HepG2 (cell line): Measurements from ENCODE around the gene HSD17B2. TPM values are rescaled to one million over a fixed set of nuclear protein-coding genes. Genes with fewer than 3 reads are reported as not detected.

Source experiments
- ADNP ChIP-seq: sonication (generic); formaldehyde crosslinking; IDR thresholded peaks from 2 replicates; pipeline ENCODE4 v1.4.0; 2020; ENCODE audit warnings: missing genetic modification reagents
- BCL6 ChIP-seq: IDR thresholded peaks from 2 replicates; pipeline ENCODE4 v1.6.1; 2016; ENCODE audit warnings: missing genetic modification reagents, missing compliant biosample characterization
- HDAC2 ChIP-seq: sonication (generic); formaldehyde crosslinking; IDR thresholded peaks from 2 replicates; pipeline ENCODE4 v1.4.0; 2020; ENCODE audit warnings: missing genetic modification reagents
- IRX3 ChIP-seq: sonication (generic); formaldehyde crosslinking; IDR thresholded peaks from 2 replicates; pipeline ENCODE4 v1.8.1; 2023; ENCODE audit warnings: mild to moderate bottlenecking, low read depth, missing genetic modification reagents, borderline replicate concordance
- MAFF ChIP-seq: IDR thresholded peaks from 2 replicates; pipeline ENCODE4 v1.6.1; 2011; ENCODE audit warnings: low read depth, low read length, improper control_type of control experiment
- YEATS2 ChIP-seq: sonication (generic); formaldehyde crosslinking; IDR thresholded peaks from 2 replicates; pipeline ENCODE4 v1.4.0; 2020; ENCODE audit warnings: missing genetic modification reagents, borderline replicate concordance
- ZFP36 ChIP-seq: fragments of 150-350 bp; IDR thresholded peaks from 2 replicates; pipeline ENCODE4 v1.6.1; 2018; ENCODE audit warnings: borderline replicate concordance, low read length, low read depth; ENCODE audit not compliant: partially characterized antibody
- polyA plus RNA-seq, 8 experiments: library from polyadenylated mRNA; depleted of rRNA in 3 of 8; stranded (reverse) in 7 of 8; unstranded in 1 of 8; fragments of >200 nt; fragmentation: Illumina TruSeq in 4 of 8; extraction: Trizol in 4 of 8; gene quantifications; 2 replicates each; pipeline versions ENCODE4 v1.2.1 to v1.2.3, GENCODE V29; 2011 to 2016; ENCODE audit warnings: low read depth in 4 of 8, missing spikeins in 1 of 8, mixed read lengths in 1 of 8; ENCODE audit not compliant: insufficient read depth in 1 of 8
- total RNA-seq, 5 experiments: library from RNA; depleted of rRNA; stranded (reverse); fragments of >200 nt; fragmentation: Illumina TruSeq; extraction: Trizol; gene quantifications; 2 replicates each; pipeline ENCODE4 v1.2.3, GENCODE V29; 2016; ENCODE audit warnings: low read depth in 1 of 5
- TF ChIP-seq, protein P1 (sequence below): sonication (generic); formaldehyde crosslinking; conservative IDR thresholded peaks from 2 replicates; pipeline ENCODE4 v1.8.0; 2022; ENCODE audit warnings: missing genetic modification reagents
- TF ChIP-seq, protein P2 (sequence below): sonication (generic); formaldehyde crosslinking; IDR thresholded peaks from 2 replicates; pipeline ENCODE4 v1.8.1; 2023; ENCODE audit warnings: missing genetic modification reagents, mild to moderate bottlenecking, borderline replicate concordance
- TF ChIP-seq, protein P3 (sequence below): IDR thresholded peaks from 2 replicates; pipeline ENCODE4 v1.6.1; 2016; ENCODE audit warnings: mild to moderate bottlenecking, missing biosample characterization, missing genetic modification reagents
- TF ChIP-seq, protein P4 (sequence below): sonication (generic); formaldehyde crosslinking; IDR thresholded peaks from 2 replicates; pipeline ENCODE4 v1.4.0; 2020; ENCODE audit warnings: missing genetic modification reagents, borderline replicate concordance
- TF ChIP-seq, protein P5 (sequence below): sonication (generic); formaldehyde crosslinking; IDR thresholded peaks from 2 replicates; pipeline ENCODE4 v1.4.0; 2020; ENCODE audit warnings: mild to moderate bottlenecking, missing genetic modification reagents
- TF ChIP-seq, protein P6 (sequence below): sonication (generic); formaldehyde crosslinking; IDR thresholded peaks from 2 replicates; pipeline ENCODE4 v1.5.1; 2020; ENCODE audit warnings: mild to moderate bottlenecking, missing genetic modification reagents

The HSD17B2 gene
- total and polyA plus RNA-seq, 2 of the 13 experiments (the other 11 are each of a cell fraction or from before 2014, with no cell fraction given): 26.3 to 69.3 TPM

DNA sequence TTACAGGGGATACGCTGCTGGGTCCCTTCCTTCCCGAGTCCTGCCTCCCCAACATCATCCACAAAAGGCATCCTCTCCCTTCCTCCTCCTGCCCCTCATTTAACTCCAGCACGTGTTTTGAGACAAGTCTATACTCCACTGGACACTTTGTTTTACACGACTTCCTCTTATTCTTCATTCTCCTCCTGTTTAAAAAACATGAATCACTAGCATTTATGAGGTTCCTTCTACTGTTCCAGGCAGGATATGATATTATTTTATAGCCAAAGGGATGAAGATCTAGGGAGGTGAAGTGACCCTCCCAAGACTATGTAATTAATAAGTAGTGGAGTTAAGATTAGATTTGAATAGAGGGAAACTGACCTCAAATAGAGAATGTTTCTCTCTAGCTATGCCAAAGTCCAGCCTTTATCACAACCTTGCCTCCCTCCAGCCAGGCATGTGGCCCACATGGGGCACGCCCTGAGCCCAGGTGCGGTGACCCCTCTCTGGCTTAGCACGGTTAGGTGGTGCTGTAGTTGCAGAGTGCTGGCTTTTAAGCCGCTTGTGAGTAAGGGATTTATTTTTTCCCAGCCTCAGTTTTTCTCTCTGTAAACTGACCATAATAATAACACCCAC, 1.3 kb upstream of the HSD17B2 start (continued):
- TF ChIP-seq MAFF (no peak), IRX3 (CRISPR knock-in tag) (no peak), BCL6 (peak; percentile 52), YEATS2 (CRISPR knock-in tag) (no peak), ZFP36 (no peak), ADNP (no peak), HDAC2 (CRISPR knock-in tag) (0 out of 2 replicates have a peak, but pooled peaks have one; percentile 34)
- TF ChIP-seq, protein P1, sequence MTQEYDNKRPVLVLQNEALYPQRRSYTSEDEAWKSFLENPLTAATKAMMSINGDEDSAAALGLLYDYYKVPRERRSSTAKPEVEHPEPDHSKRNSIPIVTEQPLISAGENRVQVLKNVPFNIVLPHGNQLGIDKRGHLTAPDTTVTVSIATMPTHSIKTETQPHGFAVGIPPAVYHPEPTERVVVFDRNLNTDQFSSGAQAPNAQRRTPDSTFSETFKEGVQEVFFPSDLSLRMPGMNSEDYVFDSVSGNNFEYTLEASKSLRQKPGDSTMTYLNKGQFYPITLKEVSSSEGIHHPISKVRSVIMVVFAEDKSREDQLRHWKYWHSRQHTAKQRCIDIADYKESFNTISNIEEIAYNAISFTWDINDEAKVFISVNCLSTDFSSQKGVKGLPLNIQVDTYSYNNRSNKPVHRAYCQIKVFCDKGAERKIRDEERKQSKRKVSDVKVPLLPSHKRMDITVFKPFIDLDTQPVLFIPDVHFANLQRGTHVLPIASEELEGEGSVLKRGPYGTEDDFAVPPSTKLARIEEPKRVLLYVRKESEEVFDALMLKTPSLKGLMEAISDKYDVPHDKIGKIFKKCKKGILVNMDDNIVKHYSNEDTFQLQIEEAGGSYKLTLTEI (CRISPR knock-in tag): no peak
- TF ChIP-seq, protein P2, sequence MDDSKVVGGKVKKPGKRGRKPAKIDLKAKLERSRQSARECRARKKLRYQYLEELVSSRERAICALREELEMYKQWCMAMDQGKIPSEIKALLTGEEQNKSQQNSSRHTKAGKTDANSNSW (CRISPR knock-in tag): no peak
- TF ChIP-seq, protein P3, sequence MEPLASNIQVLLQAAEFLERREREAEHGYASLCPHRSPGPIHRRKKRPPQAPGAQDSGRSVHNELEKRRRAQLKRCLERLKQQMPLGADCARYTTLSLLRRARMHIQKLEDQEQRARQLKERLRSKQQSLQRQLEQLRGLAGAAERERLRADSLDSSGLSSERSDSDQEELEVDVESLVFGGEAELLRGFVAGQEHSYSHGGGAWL (CRISPR knock-in tag): no peak
- TF ChIP-seq, protein P4, sequence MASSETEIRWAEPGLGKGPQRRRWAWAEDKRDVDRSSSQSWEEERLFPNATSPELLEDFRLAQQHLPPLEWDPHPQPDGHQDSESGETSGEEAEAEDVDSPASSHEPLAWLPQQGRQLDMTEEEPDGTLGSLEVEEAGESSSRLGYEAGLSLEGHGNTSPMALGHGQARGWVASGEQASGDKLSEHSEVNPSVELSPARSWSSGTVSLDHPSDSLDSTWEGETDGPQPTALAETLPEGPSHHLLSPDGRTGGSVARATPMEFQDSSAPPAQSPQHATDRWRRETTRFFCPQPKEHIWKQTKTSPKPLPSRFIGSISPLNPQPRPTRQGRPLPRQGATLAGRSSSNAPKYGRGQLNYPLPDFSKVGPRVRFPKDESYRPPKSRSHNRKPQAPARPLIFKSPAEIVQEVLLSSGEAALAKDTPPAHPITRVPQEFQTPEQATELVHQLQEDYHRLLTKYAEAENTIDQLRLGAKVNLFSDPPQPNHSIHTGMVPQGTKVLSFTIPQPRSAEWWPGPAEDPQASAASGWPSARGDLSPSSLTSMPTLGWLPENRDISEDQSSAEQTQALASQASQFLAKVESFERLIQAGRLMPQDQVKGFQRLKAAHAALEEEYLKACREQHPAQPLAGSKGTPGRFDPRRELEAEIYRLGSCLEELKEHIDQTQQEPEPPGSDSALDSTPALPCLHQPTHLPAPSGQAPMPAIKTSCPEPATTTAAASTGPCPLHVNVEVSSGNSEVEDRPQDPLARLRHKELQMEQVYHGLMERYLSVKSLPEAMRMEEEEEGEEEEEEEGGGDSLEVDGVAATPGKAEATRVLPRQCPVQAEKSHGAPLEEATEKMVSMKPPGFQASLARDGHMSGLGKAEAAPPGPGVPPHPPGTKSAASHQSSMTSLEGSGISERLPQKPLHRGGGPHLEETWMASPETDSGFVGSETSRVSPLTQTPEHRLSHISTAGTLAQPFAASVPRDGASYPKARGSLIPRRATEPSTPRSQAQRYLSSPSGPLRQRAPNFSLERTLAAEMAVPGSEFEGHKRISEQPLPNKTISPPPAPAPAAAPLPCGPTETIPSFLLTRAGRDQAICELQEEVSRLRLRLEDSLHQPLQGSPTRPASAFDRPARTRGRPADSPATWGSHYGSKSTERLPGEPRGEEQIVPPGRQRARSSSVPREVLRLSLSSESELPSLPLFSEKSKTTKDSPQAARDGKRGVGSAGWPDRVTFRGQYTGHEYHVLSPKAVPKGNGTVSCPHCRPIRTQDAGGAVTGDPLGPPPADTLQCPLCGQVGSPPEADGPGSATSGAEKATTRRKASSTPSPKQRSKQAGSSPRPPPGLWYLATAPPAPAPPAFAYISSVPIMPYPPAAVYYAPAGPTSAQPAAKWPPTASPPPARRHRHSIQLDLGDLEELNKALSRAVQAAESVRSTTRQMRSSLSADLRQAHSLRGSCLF (CRISPR knock-in tag): no peak
- TF ChIP-seq, protein P5, sequence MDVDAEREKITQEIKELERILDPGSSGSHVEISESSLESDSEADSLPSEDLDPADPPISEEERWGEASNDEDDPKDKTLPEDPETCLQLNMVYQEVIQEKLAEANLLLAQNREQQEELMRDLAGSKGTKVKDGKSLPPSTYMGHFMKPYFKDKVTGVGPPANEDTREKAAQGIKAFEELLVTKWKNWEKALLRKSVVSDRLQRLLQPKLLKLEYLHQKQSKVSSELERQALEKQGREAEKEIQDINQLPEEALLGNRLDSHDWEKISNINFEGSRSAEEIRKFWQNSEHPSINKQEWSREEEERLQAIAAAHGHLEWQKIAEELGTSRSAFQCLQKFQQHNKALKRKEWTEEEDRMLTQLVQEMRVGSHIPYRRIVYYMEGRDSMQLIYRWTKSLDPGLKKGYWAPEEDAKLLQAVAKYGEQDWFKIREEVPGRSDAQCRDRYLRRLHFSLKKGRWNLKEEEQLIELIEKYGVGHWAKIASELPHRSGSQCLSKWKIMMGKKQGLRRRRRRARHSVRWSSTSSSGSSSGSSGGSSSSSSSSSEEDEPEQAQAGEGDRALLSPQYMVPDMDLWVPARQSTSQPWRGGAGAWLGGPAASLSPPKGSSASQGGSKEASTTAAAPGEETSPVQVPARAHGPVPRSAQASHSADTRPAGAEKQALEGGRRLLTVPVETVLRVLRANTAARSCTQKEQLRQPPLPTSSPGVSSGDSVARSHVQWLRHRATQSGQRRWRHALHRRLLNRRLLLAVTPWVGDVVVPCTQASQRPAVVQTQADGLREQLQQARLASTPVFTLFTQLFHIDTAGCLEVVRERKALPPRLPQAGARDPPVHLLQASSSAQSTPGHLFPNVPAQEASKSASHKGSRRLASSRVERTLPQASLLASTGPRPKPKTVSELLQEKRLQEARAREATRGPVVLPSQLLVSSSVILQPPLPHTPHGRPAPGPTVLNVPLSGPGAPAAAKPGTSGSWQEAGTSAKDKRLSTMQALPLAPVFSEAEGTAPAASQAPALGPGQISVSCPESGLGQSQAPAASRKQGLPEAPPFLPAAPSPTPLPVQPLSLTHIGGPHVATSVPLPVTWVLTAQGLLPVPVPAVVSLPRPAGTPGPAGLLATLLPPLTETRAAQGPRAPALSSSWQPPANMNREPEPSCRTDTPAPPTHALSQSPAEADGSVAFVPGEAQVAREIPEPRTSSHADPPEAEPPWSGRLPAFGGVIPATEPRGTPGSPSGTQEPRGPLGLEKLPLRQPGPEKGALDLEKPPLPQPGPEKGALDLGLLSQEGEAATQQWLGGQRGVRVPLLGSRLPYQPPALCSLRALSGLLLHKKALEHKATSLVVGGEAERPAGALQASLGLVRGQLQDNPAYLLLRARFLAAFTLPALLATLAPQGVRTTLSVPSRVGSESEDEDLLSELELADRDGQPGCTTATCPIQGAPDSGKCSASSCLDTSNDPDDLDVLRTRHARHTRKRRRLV: no peak
- TF ChIP-seq, protein P6, sequence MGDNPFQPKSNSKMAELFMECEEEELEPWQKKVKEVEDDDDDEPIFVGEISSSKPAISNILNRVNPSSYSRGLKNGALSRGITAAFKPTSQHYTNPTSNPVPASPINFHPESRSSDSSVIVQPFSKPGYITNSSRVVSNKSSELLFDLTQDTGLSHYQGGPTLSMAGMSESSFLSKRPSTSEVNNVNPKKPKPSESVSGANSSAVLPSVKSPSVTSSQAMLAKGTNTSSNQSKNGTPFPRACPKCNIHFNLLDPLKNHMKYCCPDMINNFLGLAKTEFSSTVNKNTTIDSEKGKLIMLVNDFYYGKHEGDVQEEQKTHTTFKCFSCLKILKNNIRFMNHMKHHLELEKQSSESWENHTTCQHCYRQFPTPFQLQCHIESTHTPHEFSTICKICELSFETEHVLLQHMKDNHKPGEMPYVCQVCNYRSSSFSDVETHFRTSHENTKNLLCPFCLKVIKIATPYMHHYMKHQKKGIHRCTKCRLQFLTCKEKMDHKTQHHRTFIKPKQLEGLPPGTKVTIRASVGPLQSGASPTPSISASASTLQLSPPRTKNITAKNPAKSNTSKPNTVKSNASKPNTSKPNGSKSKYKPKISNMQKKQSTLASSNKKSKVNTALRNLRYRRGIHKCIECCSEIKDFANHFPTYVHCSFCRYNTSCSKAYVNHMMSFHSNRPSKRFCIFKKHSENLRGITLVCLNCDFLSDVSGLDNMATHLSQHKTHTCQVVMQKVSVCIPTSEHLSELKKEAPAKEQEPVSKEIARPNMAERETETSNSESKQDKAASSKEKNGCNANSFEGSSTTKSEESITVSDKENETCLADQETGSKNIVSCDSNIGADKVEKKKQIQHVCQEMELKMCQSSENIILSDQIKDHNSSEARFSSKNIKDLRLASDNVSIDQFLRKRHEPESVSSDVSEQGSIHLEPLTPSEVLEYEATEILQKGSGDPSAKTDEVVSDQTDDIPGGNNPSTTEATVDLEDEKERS (CRISPR knock-in tag): no peak
